Testis (tissue), 2 donors: ENCODE data around the gene VWA5B2.

ENCODE experiments used
- CTCF ChIP-seq, 3 experiments: fragments of 450-650 bp in 2 of 3; fragments of 200-600 bp in 1 of 3; sonication (generic) in 1 of 3; IDR thresholded peaks; one replicate each; pipeline ENCODE4 v1.5.1; 2016 to 2019; ENCODE audit warnings: antibody characterized with exemption in 3 of 3, mild to moderate bottlenecking in 2 of 3, moderate library complexity in 1 of 3
- POLR2A ChIP-seq: fragments of 450-650 bp; IDR thresholded peaks from one replicate; pipeline ENCODE4 v1.6.1; 2017; ENCODE audit warnings: antibody characterized with exemption, mild to moderate bottlenecking, moderate library complexity

- TF ChIP-seq CTCF (IDR thresholded peaks at IDR 0.05) (no peak), POLR2A (no peak)
Measured at GRCh38 chr3:184275961-184276910, 46.9 kb downstream of the VWA5B2 start, which contains the start of gene ECE2.
